OCI-LY3 (cell line): ENCODE data around the gene CNTLN.

Source experiments
- H2AFZ ChIP-seq: fragments of 200-600, 300-600 bp; shearing (Covaris generic); 2 replicates; pipeline ENCODE4 v1.6.0; 2014; ENCODE audit warnings: antibody characterized with exemption, low read depth, low read length
- H3K27ac ChIP-seq: fragments of 200-600, 300-600 bp; sonication (generic); 2 replicates; pipeline ENCODE4 v1.5.1; 2014; ENCODE audit warnings: mild to moderate bottlenecking, low read length, moderate library complexity, mixed read lengths
- H3K27me3 ChIP-seq: fragments of 200-600, 300-600 bp; sonication (generic); 2 replicates; pipeline ENCODE4 v1.6.1; 2014; ENCODE audit warnings: low read depth, low read length, mixed read lengths
- H3K36me3 ChIP-seq: fragments of 200-600, 300-600 bp; sonication (generic); replicated peaks from 2 replicates; pipeline ENCODE3; 2014; ENCODE audit warnings: low read depth, low read length, mixed read lengths
- H3K4me1 ChIP-seq: fragments of 300-600, 200-600 bp; sonication (generic); 2 replicates; pipeline ENCODE4 v1.6.1; 2014; ENCODE audit warnings: low read length, mixed read lengths
- H3K4me2 ChIP-seq: fragments of 200-600, 300-600 bp; sonication (generic); 2 replicates; pipeline ENCODE4 v1.6.1; 2014; ENCODE audit warnings: low read length, mixed read lengths
- H3K4me3 ChIP-seq: fragments of 300-600, 200-600 bp; sonication (generic); 2 replicates; pipeline ENCODE4 v1.5.1; 2014; ENCODE audit warnings: antibody characterized with exemption, mild to moderate bottlenecking, low read length, moderate library complexity
- H3K79me2 ChIP-seq: fragments of 300-600, 200-600 bp; shearing (Covaris generic); 2 replicates; pipeline ENCODE4 v1.6.1; 2014; ENCODE audit warnings: mild to moderate bottlenecking, low read length, mixed read lengths
- H3K9ac ChIP-seq: fragments of 300-600, 200-600 bp; shearing (Covaris generic); 2 replicates; pipeline ENCODE4 v1.6.0; 2014; ENCODE audit warnings: mild to moderate bottlenecking, low read length, moderate library complexity
- H3K9me3 ChIP-seq: fragments of 200-600, 300-600 bp; shearing (Covaris generic); 2 replicates; pipeline ENCODE4 v1.6.1; 2014; ENCODE audit warnings: low read length, mixed read lengths; ENCODE audit not compliant: insufficient read depth
- H4K20me1 ChIP-seq: fragments of 200-600, 300-600 bp; sonication (generic); 2 replicates; pipeline ENCODE4 v1.6.1; 2016; ENCODE audit warnings: low read length, mixed read lengths; ENCODE audit not compliant: insufficient read depth
- EZH2phosphoT487 ChIP-seq: fragments of 200-600 bp; shearing (Covaris generic); IDR thresholded peaks from 2 replicates; pipeline ENCODE4 v1.6.1; 2018; ENCODE audit warnings: antibody characterized with exemption, mixed run types, low read depth
- TF ChIP-seq, protein P1 (sequence below): fragments of 200-600, 300-600 bp; sonication (generic); IDR thresholded peaks from 2 replicates; pipeline ENCODE4 v1.5.1; 2014; ENCODE audit warnings: antibody characterized with exemption, low read length, low read depth

CNTLN gene

DNA sequence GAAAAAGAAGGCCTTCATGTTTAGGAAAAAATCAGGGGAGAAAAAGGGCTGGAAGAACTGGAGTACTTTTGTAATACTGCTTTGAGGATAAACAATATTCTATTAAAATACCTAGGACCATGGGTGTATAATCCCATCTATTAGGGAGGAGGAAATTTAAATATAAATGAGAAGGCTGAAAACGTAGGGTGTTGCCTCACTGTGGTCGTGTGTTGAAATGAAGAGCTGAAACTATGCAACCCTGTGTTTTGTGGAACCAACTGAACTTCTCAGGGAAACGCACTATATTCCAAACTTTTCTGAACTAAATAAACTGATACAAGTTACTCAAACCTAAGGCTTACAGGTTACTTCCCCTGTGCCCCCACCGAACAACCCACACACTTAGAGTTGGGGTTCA, 4.5 kb upstream of the CNTLN start:
- Histone ChIP-seq H3K9me3 (no peaks in the 10 kb centered on the region; the same call in 1 of the 2 replicates), H3K27ac (no peak overlapping the region), H3K4me3 (no peak overlapping the region), H3K4me1 (no peaks in the 10 kb centered on the region), H3K4me2 (no peak overlapping the region), H3K79me2 (no peaks in the 10 kb centered on the region), H2AFZ (no peak overlapping the region), H3K27me3 (peaks cover 7% of the 10 kb centered on the region; the same call in 1 of the 2 replicates), H4K20me1 (no peaks in the 10 kb centered on the region), H3K9ac (no peak overlapping the region), H3K36me3 (no peaks in the 10 kb centered on the region)
- TF ChIP-seq, protein P1, sequence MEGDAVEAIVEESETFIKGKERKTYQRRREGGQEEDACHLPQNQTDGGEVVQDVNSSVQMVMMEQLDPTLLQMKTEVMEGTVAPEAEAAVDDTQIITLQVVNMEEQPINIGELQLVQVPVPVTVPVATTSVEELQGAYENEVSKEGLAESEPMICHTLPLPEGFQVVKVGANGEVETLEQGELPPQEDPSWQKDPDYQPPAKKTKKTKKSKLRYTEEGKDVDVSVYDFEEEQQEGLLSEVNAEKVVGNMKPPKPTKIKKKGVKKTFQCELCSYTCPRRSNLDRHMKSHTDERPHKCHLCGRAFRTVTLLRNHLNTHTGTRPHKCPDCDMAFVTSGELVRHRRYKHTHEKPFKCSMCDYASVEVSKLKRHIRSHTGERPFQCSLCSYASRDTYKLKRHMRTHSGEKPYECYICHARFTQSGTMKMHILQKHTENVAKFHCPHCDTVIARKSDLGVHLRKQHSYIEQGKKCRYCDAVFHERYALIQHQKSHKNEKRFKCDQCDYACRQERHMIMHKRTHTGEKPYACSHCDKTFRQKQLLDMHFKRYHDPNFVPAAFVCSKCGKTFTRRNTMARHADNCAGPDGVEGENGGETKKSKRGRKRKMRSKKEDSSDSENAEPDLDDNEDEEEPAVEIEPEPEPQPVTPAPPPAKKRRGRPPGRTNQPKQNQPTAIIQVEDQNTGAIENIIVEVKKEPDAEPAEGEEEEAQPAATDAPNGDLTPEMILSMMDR: no peak
- TF ChIP-seq EZH2phosphoT487: no peak

DNA sequence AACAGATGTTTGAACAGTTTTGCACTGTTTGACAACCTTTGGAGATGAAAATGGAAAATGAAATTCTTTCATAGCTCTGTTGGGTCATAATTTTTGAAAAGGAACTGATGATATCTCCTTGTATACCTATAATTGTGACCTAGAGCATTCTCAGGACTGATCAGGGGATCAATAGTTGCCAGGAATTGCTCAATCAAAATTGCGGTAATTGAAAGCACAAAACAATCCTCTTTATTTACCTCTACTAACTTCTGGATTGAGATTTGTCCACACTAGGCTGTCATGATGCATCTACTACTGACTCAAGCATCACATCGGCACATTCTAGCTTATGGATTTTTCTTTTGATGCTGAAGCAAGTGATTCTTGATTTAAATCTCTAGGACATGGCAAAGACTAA, 4.1 kb upstream of the CNTLN start:
- Histone ChIP-seq H3K4me3 (no peak overlapping the region), H3K36me3 (no peaks in the 10 kb centered on the region), H3K9me3 (no peaks in the 10 kb centered on the region; the same call in 1 of the 2 replicates), H3K27me3 (peaks cover 7% of the 10 kb centered on the region; the same call in 1 of the 2 replicates), H4K20me1 (no peaks in the 10 kb centered on the region), H3K79me2 (no peaks in the 10 kb centered on the region), H2AFZ (no peak overlapping the region), H3K4me2 (no peak overlapping the region), H3K9ac (no peak overlapping the region), H3K27ac (no peak overlapping the region), H3K4me1 (no peaks in the 10 kb centered on the region)
- TF ChIP-seq, protein P1: no peak
- TF ChIP-seq EZH2phosphoT487: no peak

DNA sequence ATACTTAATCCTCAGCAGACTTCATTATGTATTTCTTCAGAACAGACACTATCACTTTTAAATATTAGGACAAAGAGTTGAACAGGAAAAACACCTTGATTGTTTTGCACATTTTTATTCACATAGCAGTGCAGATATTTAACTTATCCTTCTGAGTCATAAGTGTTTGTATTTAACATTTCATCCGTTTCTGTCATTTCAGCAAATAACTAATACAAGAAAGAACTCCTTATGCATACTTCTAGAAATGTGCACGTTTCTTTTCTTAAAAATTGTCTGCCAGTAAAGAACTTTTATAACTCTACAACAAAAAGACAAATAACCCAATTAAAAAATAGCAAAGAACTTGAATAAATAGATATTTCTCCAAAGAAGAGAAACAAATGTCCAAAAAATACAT, 3.3 kb upstream of the CNTLN start:
- no peak overlapping the region for H3K4me3 ChIP-seq
- TF ChIP-seq EZH2phosphoT487: no peak
- TF ChIP-seq, protein P1: no peak
- no peak overlapping the region for H2AFZ ChIP-seq
- no peaks in the 10 kb centered on the region for H4K20me1 ChIP-seq
- no peaks in the 10 kb centered on the region for H3K79me2 ChIP-seq
- no peak overlapping the region for H3K9ac ChIP-seq
- H3K4me2 ChIP-seq: no peak overlapping the region
- no peak overlapping the region for H3K27ac ChIP-seq
- H3K27me3 ChIP-seq: peaks cover 7% of the 10 kb centered on the region; the same call in 1 of the 2 replicates
- H3K4me1 ChIP-seq: no peaks in the 10 kb centered on the region
- no peaks in the 10 kb centered on the region; the same call in 1 of the 2 replicates for H3K9me3 ChIP-seq
- H3K36me3 ChIP-seq: no peaks in the 10 kb centered on the region

DNA sequence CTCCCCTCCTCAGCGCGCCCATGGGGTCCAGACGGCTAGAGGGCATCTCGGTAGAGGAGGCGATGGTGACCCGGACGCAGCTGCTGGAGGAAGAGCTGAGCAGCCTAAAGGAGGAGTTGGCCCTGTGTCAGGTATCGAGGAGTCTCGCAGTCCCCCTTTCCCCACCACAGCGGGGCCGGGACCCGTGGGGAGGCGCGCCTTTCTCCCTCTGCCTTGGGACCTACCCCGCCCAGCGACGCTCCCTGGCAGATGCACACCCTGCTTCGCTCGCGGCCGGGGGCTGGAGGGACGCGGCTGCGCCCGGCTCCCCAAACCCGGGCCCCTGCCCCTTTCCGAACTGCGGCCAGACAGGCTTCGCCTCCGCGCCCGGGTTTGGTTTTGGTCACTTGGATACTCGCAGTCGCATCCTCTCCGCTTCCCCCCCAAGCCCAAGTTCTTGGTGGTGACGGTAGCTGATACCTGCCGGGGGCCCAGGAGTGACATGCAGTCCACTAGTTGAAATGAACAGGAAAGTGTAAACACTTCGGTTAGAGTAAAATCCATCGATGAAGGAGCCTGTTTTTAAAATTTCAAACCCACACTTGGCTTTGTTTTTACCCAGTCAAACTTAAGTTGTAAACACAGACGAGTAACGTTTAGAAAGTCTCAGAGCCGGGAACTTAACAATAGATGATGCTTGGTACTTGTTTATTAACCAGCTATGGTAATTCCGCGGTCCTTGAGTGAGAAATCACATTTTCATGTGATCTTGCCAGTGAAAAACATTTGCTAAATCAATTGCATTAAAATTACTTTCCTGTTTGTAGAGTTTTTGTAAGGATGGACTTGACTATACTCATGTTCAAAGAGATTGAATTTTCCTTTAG, 688 bp downstream of the CNTLN start:
- Histone ChIP-seq H3K9me3 (no peaks in the 10 kb centered on the region; the same call in 1 of the 2 replicates), H3K4me2 (no peak overlapping the region), H2AFZ (no peak overlapping the region), H3K4me3 (no peak overlapping the region), H3K27me3 (peaks cover 5% of the 10 kb centered on the region; the same call in 1 of the 2 replicates), H3K36me3 (no peaks in the 10 kb centered on the region), H3K4me1 (no peaks in the 10 kb centered on the region), H3K9ac (no peak overlapping the region), H4K20me1 (no peaks in the 10 kb centered on the region), H3K27ac (no peak overlapping the region), H3K79me2 (no peaks in the 10 kb centered on the region)
- TF ChIP-seq, protein P1: no peak
- TF ChIP-seq EZH2phosphoT487: no peak
